ENCODE data around the gene PHACTR3.

Gene PHACTR3

DNA sequence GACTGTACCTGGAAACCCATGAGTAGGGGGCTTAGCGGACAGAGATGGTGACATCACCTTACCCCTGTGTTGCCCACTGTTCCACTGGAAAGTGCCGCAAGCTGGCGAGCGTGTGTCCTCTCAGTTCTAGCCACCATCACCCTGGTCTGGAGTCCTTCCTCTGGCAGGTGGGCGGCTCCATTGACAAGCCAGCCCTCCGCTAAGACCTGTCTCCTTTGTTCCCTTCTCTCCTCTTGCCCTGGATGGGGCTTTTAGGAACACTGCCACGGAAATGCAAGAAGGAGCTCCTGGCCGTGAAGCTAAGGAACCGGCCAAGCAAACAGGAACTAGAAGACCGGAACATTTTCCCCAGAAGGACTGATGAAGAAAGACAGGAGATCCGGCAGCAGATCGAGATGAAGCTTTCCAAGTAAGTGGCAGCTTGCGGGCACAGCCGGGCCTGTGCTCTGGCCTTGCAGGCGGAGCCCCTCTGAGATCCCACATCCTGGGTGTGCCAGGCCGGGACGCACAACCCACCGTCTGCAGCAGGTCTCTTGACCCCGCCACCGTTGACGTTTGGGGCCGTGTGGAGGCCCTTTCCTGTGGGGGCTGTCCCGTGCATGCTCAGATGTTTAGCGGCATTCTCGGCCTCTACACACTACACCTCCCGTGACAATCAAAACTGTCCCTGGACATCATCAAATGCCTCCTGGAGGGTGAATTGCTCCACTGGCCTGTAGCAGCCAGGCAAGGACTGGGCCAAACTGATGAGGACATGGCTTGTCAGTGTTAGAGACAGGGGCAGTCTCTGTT is 201.6 kb downstream of the PHACTR3 start:
- FAIRE-seq = no peak

DNA sequence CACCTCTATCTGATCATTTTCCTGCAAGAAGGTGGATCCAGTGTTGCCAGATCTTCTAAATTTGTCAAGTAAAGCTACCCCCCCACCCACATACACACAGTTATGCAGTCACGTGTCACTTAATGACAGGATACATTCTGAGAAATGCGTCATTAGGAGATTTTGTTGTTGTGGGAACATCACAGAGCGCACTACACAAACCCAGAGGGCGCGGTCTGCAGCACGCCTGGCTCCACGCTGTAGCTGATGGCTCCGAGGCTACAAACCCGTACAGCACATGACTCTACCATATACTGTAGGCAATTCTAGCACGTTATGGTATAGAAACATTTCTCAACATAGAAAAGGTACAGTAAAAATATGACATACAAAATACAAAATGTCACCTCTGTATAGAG is 202.2 kb downstream of the PHACTR3 start:
- no peak for FAIRE-seq

DNA sequence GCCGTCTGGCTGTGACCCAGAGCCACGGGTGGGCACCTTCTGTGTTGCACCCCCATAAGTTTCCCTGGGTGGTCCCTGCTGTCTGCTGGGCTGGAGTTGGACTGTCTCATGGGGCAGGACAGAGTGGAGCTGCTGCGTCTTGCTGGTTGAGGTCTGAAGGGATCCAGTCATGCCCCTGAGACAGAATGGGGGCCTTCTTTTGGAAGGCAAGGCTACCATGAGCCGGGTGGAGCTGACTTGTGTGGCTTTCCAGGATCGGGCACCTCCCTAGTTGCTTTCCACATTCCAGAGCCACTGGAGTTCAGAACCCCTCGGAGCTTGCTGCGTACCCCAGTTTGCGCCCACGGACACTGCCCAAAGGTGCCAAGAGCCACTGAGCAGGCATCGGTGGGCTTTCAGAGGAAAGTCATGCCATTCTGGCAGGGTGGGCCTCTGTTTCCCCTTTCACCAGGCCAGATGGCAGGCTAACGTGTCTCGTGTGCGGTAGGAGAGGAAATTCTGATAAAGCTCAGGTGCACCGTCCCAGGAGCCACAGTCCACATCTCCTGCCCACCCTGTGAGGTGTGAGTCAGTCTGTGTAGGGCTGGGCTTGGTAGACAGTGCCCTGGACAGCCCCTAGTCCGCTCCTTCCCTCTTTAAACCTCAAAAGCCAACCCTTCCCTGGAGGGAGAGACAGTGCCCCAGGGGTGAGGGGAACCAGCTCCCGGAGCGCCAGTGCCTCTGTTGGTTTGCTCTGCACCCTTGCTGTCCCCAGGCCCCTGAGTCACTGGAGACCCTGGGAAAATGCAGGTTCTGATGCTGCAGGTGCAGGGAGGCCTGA is 203.8 kb downstream of the PHACTR3 start:
- FAIRE-seq = no peak

DNA sequence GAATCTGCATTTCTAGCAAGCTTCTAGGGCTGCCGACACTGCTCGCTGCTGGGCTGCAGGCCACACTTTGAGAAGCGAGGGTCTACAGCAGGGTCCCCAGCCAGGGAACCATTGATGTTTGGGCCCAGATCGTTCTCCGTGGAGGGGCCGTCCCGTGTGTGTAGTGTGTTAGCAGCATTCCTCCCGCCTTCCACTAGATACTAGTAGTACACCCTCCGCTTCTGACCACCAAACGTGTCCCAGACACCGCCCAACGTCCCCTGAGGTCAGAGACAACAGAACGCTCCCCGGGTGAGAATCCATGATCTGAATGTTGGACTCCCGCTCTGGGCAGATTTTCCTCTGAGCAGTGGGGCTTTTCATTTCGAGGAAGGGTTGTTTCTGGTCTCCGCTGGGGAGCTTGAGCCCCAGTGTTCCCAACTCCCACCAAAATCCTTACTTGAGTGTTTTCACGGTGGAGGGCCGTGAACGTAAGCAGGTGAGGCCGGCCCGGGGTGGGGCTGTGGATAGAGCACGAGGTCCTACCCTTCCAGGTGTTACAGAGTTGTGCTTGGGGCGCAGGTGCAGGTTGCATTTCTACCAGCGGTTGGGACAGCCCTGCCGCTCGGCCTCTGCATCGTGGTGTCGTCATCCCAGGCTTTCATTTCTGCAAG is 204.5 kb downstream of the PHACTR3 start:
- no peak for FAIRE-seq

DNA sequence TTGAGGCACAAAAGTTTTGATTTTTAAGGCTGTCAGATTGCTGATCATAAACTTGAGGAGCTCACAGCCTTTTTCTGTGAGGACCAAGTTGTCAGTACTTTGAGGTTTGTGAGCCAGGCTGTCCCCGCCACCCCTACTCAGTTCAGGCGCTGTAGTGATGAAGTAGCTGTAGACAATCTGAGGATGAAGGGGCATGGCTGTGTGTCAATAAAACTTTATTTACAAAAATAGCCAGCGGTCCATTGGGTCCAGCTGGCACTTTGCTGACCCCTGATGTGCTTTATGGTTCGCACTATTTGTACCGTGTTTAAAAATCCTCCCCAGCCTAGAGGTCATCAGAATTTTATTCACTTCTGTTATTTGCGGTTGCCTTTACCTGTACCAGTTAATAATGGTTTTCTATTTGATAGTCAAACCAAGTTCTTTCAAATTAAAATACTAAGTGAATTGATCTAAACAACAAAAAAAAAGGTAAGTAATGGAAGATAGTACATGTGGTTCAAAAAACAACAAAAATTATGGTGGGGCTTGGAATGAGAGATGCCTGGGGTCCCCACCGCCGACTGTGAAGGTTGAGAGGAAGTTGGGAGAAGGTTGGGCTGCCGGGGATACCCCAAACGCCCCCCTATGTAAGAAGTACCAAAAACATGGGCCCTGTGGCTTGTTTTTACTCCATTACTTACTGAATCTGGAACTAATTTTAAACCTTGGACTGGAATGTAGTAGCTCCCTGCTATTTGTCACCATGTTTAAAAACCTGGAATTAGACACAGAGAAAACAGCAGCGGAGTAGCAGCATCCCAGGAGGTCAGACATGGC is 205.5 kb downstream of the PHACTR3 start:
- no peak for FAIRE-seq

DNA sequence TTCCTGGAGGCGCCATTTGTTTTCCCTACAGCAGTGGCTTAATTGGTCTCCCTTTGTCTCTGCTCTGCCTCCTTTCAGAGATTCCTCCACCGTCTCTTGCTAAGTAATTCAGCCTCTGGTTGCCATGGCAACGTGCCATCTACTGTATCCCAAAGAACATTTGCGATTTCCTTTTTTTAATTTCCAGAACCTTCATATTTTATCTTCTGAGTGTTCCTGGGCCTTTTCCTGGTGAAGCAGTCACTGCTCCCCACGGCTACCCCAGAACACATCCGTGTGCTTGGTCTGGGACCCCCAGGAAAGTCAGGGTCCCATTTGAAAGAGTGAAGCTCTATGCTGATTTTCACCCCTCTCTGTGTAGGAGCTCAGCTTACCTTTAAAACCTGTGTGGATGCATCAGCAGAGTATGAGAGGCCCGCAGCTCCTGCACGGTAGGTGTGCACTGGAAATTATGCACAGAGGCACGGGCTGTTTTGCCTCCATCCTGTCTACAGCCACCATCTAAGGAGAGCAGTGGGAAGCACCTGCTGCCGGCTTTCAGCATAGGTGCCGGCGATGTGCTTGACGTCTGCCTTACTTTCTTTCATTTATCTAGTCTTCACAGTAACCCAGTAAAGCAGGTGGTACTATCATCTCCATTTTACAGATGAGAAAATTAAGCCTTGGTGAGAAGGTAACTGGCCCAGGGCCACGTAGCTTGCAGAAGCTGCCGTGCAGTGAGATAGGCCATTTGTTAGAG is 206.3 kb downstream of the PHACTR3 start:
- FAIRE-seq = no peak

DNA sequence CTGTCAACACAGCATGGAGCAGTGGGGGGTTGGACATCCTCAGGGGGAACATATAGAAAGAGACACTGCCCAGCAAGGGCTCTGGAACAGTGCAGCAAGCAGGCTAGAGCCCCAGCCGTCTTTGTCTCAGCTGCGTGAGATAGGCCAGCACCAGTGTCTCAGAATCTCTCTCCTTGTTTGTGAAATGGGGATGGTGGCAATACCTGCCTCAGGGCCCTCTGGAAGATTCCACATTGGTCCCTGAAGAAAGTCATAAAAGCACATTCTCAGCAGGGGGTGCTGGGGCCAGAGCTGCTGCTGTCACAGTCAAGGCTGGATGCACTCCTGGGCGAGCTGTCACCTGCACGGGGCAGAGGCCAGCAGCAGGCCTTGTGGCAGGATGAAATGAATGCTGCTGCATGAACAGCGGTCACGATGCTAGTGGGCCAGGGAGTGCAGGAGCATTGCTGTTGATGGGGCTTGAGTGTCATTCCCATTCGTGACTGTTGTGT is 207.4 kb downstream of the PHACTR3 start:
- no peak for FAIRE-seq

DNA sequence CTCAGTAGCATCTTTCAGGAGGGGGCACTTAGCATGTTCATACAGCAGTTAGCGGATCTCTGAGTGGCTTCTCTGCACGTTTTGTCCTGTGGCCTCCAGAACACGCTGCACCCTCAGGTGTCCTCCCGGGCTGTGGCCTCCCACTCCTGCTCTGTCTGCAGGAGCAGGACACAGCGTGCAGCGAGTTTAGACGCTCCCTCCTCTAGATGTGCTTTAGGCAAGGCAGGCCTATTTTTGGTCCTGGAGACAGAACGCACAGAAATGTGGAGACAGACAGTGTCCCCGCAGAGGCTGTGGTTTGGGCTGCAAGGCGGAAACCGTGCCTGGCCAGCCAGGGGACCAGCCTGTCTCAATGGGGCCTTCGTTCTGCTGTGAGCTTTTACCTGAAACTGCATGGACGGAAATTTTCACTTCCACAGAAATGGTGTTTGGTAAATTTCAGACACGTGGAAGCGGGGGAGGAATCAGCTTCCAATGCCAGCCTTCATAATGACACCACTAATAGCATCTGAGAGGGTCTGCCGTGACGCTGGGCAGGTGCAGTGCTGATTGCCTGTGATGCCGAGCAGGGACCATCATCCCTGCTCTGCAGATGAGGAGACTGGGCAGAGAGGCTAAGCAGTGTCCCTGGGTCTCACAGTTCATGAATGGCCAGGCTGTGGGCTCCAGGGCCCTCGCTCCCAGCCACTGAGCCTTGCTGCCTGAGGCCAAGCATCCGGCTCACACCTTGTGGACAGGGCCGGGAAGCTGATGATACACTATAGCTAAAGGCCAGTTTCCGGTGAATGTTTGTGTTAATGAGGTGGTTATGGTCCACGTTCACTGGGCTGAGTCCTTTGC is 208.2 kb downstream of the PHACTR3 start:
- FAIRE-seq = no peak

DNA sequence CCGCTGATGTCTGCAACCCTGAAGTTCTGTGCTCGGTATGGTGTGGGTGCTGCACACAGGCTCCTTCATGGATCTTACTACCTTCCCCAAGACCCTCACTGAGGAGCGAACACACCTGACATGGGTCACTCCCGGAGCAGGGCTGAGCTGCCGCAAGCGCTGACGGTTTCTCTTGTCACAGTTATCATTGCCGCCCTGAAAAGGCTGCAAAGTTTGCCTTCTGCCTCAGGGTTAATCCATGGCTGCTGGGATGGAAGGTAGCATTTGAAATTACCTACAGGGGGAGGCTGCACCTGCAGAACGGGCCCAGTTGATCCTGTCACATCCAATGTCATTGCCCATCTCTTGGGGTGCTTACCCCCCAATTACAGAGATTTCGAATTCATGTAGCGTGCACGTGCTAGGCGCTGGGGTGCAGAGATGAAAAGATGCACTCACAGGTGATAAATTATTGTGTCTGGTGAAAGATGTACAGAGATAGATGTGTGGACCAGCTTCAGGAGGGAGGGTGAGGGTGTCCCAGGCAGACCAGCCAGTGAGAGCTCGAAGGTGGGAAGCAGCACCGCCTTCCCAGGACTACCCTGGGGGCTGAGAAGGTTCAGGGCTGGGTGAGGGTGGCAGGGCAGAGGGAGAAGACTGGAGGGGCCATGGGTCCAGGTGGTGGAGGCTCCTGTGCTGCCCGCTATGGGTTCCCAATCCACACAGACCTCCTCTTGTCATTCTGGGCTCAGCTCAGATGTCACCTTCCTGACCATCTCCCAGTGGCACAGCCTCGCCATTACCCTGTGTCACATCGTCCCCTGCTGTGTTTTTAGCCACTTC is 209.0 kb downstream of the PHACTR3 start:
- no peak for FAIRE-seq

DNA sequence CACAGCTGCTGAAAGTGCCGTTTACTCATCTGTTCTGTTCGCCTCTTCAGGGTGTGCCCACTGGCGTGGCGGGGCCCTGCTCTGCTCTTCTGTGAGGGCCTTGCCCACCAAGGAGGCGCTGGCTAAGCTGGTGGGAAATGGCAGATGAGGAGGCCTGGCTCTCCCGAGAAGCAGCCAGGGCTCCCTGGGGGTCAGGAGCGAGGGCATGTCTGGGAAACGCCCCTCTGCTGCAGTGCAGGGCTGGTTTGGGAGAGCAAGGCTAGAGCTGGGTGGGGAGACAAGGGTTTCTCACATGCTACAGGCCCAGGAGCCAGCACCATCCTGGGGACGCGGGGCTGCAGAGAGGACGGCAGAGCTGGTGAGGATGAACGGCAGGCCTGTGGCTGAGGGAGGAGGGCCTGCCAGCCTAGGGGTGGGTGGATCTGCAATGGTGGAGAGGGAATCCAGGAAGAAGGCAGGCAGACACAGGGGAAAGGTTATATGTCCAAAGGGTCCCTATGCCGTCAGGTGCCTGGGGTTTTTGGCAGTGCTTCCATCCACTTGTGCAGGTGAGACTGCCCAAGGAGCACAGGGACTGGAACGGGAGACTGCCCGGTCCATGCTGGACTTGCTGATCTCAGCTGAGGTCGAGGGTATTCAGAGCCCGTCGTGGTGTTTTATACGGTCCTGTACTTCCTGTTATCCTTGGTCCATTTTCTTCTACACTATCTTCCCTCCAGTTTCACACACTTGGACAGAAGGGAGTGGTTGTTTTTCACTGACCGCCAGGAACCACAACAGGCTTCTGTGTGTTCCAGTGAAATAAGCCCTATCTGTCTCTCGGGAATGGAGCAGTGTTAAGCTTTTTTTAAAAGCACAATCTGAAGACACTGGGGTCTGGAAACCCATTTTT is 209.9 kb downstream of the PHACTR3 start:
- FAIRE-seq = no peak

DNA sequence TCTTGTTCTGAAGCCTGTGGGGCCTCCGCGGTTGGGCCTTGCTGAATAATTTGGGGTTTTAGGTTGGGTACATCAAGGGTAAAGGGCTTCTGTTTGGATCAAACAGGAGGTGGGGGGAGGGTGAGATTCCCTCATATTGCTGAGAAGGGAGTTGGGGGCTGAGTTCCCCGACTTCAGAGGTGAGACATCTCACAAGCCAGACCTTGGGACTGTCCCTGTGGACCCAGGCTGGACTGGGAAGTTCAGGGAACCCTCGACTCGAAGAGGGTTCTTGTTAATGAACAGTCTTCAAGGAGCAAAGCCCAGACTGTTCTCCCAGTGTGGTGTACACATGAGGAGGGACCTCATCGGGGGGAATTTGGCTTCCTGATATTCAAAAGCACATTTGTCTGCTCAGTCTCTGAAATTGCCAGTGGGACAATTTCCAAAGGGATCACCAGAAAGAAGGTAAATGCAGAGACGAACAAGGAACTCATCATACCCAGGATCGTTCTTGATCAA is 210.6 kb downstream of the PHACTR3 start:
- no peak for FAIRE-seq

DNA sequence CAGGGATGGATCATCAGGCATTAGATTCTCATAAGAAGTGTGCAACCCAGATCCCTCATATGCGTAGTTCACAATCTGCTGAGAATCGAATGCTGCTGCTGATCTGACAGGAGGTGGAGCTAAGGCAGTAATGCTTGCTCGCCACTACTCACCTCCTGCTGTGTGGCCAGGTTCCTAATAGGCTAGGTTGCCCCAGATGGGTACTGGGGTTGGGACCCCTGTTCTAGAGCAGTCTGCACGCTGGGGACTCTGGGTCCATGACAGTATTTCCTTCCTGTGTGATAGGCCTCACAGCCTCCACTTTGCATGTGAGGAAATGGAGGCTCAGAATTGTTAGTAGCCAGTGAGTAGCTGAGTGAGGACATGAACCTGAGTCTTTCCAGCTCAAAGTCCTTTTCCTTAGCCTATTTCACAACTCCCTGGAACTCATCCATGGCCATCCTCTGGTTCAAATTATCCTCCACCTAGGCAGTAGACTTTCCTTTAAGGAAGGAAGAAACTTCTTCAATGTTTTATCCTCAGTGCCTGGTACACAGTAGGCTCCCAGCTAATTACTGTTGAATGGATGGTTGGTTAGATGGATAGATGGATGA is 211.9 kb downstream of the PHACTR3 start:
- FAIRE-seq = no peak

DNA sequence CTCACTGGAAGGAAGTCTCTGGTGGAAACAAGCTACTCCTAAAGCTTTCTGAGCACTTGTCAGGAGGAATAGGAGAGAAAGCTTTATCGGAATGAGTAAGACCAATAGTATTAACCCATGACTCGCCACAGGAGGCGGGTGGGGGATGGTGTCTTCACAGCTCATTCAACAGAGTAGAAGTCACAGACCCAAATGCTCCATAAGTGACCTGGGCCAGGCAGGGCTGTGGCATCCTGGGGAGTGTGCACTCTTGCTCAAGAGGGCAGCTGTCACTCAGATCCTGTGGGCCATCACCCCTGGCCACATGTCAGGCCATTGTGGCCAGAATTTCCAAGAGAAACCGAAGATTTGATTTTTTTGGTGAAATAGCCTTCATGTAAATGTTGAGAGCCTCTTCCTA is 213.1 kb downstream of the PHACTR3 start:
- no peak for FAIRE-seq

DNA sequence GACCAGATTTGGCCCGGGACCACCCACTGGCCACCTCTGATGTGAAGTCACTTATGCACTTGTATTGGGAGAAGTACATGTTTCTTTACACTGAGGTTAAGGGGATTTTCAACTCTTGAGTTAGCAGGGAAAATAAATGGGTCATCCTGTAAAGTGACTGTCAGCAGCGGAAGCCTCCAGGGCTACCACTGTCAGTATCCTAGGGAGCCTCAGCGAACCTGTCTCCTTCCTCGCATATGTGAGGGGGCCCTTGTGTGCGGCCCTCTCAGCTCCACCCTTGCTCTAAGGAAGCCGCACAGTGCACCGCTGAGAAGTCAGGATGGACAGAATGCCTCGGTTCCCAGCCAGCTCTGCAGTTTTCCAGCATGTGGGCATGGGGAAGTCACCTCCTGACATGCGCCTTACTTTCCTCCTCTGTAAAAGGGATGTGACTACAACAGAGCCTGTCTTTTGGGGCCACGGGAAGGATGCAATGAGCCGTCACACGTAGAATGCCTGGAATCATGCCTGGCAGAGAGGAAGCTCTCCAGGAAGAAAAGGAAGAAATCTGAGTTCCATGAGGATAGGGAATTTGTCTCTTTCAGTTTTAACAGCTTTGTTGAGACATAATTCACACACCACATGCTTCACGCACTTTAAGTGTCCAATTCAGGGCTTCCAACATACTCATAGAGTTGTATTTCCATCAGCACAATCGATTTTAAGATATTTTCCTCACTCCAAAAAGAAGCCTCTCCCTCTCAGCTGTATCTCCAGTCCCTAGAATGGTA is 213.7 kb downstream of the PHACTR3 start:
- FAIRE-seq = no peak

DNA sequence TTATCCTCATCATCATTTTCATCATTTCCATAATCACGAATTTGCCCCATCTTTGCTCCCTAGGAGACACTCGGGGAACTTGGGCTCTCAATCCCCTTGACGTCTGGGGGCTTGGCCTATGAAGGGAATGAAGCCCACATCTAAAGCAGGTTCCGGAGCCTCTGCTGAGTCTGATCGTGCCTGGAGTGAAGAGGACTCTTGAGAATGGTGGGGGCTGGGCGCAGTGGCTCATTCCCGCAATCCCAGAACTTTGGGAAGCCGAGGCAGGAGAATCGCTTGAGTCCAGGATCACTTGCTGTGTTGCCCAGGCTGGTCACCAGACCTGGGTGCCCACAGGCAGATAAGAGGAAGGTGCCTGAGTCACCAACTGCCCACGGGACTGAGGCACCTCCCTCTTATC is 214.6 kb downstream of the PHACTR3 start:
- FAIRE-seq = no peak

DNA sequence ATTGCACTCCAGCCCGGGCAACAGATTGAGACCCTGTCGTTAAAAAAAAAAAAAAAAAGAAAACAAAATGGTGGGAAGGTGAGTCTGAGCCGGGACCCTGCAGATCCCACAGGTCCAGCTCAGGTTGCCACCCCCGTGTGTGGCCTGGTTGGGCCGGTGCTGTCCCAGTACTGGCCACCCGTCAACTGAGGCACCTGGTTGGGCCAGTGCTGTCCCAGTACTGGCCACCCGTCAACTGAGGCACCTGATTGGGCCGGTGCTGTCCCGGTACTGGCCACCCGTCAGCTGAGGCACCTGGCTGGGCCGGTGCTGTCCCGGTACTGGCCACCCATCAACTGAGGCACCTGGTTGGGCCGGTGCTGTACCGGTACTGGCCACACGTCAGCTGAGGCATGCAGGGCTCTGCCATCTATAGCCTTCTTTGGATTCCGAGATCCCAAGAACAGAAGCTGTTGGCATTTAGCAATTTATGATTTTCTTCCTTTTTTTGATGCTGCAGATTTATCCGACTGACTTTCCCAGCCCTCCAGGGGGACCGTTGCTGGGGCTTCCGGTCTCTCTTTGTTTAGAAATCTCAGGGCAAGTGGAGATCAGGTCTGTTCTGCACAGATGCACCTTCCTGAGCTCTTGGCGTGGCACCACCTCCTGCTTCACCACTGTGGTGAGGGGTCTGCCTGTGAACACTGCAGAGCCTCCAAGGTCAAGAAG is 215.3 kb downstream of the PHACTR3 start:
- no peak for FAIRE-seq
